SK-N-SH treated with all-trans-retinoic acid at 6 μM for 48 hours (cell line): ENCODE measurements around the gene KIAA0513.

Experiments used
- ATAC-seq: fragments of 200-7000 bp; cut with Tn5 transposase; 3 replicates; pipeline ENCODE4 v1.9.1; 2020; ENCODE audit warnings: mild to moderate bottlenecking, moderate library complexity
- BACH2 ChIP-seq: fragments of 250-450 bp; sonication (Bioruptor Pico); IDR thresholded peaks from 2 replicates; pipeline ENCODE4 v1.9.0; 2021; ENCODE audit warnings: mild to moderate bottlenecking, borderline replicate concordance
- CSDC2 ChIP-seq: fragments of 250-450 bp; sonication (Bioruptor Pico); IDR thresholded peaks from 2 replicates; pipeline ENCODE4 v1.5.0; 2020; ENCODE audit warnings: mild to moderate bottlenecking, moderate library complexity
- OSR1 ChIP-seq: fragments of 250-450 bp; sonication (Bioruptor Pico); IDR thresholded peaks from 2 replicates; pipeline ENCODE4 v1.8.0; 2022; ENCODE audit warnings: moderate library complexity, mild to moderate bottlenecking, inconsistent platforms
- PPARA ChIP-seq: fragments of 250-450 bp; sonication (Bioruptor Pico); IDR thresholded peaks from 2 replicates; pipeline ENCODE4 v1.5.0; 2020; ENCODE audit warnings: mild to moderate bottlenecking, borderline replicate concordance
- RARB ChIP-seq: fragments of 250-450 bp; sonication (Bioruptor Pico); IDR thresholded peaks from 2 replicates; pipeline ENCODE4 v1.8.0; 2021; ENCODE audit warnings: mild to moderate bottlenecking, moderate library complexity
- SNAI2 ChIP-seq: fragments of 250-450 bp; sonication (Bioruptor Pico); IDR thresholded peaks from 2 replicates; pipeline ENCODE4 v1.5.0; 2020; ENCODE audit warnings: mild to moderate bottlenecking, moderate library complexity
- TCF4 ChIP-seq: fragments of 250-450 bp; sonication (Bioruptor Pico); IDR thresholded peaks from 2 replicates; pipeline ENCODE4 v1.8.0; 2021; ENCODE audit warnings: mild to moderate bottlenecking, moderate library complexity, borderline replicate concordance
- TOX ChIP-seq: fragments of 250-450 bp; sonication (Bioruptor Pico); IDR thresholded peaks from 2 replicates; pipeline ENCODE4 v1.8.0; 2021; ENCODE audit warnings: mild to moderate bottlenecking, moderate library complexity, borderline replicate concordance
- ZC3H10 ChIP-seq: fragments of 250-450 bp; sonication (Bioruptor Pico); IDR thresholded peaks from 2 replicates; pipeline ENCODE4 v1.5.1; 2021; ENCODE audit warnings: mild to moderate bottlenecking, moderate library complexity
- ZFP3 ChIP-seq: fragments of 250-450 bp; sonication (Bioruptor Pico); IDR thresholded peaks from 2 replicates; pipeline ENCODE4 v1.5.0; 2020; ENCODE audit warnings: mild to moderate bottlenecking, moderate library complexity
- ZFP30 ChIP-seq: fragments of 450-650 bp; formaldehyde crosslinking; IDR thresholded peaks from 2 replicates; pipeline ENCODE4 v1.5.0; 2022; ENCODE audit warnings: mild to moderate bottlenecking, moderate library complexity
- ZNF565 ChIP-seq: fragments of 450-650 bp; formaldehyde crosslinking; conservative IDR thresholded peaks from 2 replicates; pipeline ENCODE4 v1.5.0; 2020; ENCODE audit warnings: low read depth, mild to moderate bottlenecking, moderate library complexity
- ZNF70 ChIP-seq: fragments of 450-650 bp; formaldehyde crosslinking; IDR thresholded peaks from 2 replicates; pipeline ENCODE4 v1.5.0; 2020; ENCODE audit warnings: mild to moderate bottlenecking, moderate library complexity
- TF ChIP-seq, protein P1 (sequence below): fragments of 250-450 bp; sonication (Bioruptor Pico); IDR thresholded peaks from 2 replicates; pipeline ENCODE4 v1.5.1; 2021; ENCODE audit warnings: mild to moderate bottlenecking, moderate library complexity
- TF ChIP-seq, protein P2 (sequence below): fragments of 250-450 bp; sonication (Bioruptor Pico); IDR thresholded peaks from 2 replicates; pipeline ENCODE4 v1.5.1; 2020; ENCODE audit warnings: low read depth, mild to moderate bottlenecking, moderate library complexity
- TF ChIP-seq, protein P3 (sequence below): fragments of 250-450 bp; sonication (Bioruptor Pico); IDR thresholded peaks from 2 replicates; pipeline ENCODE4 v1.8.0; 2020; ENCODE audit warnings: mild to moderate bottlenecking, moderate library complexity, borderline replicate concordance
- TF ChIP-seq, protein P4 (sequence below): fragments of 250-450 bp; sonication (Bioruptor Pico); IDR thresholded peaks from 2 replicates; pipeline ENCODE4 v1.8.0; 2021; ENCODE audit warnings: low read depth, mild to moderate bottlenecking, moderate library complexity, borderline replicate concordance
- TF ChIP-seq, protein P5 (sequence below): fragments of 250-450 bp; sonication (Bioruptor Pico); IDR thresholded peaks from 2 replicates; pipeline ENCODE4 v1.5.0; 2020; ENCODE audit warnings: mild to moderate bottlenecking, moderate library complexity

Gene KIAA0513

DNA sequence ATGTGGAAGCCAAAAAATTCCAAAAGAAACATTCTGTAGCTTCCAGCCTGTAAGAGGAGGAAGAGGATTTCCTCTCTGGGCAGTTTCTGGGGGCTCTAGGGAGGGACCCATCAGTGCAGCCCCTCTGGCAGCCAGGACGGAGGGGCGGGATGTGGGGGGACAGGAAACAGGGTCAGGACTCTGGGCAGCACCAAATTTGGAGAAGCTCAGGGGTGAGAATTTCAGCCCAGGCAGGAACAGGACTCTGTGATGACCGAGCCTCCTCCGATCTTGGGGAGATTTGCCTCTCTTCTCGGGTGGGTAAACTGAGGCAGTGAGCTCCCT is 103.1 kb downstream of the KIAA0513 start:
- TF ChIP-seq TCF4 (CRISPR knock-in tag), result no peak
- no peak for TF ChIP-seq ZC3H10 (CRISPR knock-in tag)
- TF ChIP-seq, protein P1, sequence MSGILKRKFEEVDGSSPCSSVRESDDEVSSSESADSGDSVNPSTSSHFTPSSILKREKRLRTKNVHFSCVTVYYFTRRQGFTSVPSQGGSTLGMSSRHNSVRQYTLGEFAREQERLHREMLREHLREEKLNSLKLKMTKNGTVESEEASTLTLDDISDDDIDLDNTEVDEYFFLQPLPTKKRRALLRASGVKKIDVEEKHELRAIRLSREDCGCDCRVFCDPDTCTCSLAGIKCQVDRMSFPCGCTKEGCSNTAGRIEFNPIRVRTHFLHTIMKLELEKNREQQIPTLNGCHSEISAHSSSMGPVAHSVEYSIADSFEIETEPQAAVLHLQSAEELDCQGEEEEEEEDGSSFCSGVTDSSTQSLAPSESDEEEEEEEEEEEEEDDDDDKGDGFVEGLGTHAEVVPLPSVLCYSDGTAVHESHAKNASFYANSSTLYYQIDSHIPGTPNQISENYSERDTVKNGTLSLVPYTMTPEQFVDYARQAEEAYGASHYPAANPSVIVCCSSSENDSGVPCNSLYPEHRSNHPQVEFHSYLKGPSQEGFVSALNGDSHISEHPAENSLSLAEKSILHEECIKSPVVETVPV, result no peak
- no peak for TF ChIP-seq OSR1 (CRISPR knock-in tag)
- TF ChIP-seq ZFP3, result no peak
- TF ChIP-seq RARB (CRISPR knock-in tag), result no peak
- TF ChIP-seq PPARA (CRISPR knock-in tag), result no peak
- TF ChIP-seq, protein P2, sequence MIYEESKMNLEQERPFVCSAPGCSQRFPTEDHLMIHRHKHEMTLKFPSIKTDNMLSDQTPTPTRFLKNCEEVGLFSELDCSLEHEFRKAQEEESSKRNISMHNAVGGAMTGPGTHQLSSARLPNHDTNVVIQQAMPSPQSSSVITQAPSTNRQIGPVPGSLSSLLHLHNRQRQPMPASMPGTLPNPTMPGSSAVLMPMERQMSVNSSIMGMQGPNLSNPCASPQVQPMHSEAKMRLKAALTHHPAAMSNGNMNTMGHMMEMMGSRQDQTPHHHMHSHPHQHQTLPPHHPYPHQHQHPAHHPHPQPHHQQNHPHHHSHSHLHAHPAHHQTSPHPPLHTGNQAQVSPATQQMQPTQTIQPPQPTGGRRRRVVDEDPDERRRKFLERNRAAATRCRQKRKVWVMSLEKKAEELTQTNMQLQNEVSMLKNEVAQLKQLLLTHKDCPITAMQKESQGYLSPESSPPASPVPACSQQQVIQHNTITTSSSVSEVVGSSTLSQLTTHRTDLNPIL (CRISPR knock-in tag), result no peak
- no peak for TF ChIP-seq ZNF70 (CRISPR knock-in tag)
- TF ChIP-seq, protein P3, sequence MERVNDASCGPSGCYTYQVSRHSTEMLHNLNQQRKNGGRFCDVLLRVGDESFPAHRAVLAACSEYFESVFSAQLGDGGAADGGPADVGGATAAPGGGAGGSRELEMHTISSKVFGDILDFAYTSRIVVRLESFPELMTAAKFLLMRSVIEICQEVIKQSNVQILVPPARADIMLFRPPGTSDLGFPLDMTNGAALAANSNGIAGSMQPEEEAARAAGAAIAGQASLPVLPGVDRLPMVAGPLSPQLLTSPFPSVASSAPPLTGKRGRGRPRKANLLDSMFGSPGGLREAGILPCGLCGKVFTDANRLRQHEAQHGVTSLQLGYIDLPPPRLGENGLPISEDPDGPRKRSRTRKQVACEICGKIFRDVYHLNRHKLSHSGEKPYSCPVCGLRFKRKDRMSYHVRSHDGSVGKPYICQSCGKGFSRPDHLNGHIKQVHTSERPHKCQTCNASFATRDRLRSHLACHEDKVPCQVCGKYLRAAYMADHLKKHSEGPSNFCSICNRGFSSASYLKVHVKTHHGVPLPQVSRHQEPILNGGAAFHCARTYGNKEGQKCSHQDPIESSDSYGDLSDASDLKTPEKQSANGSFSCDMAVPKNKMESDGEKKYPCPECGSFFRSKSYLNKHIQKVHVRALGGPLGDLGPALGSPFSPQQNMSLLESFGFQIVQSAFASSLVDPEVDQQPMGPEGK (CRISPR knock-in tag), result no peak
- no peak for TF ChIP-seq ZNF565 (CRISPR knock-in tag)
- no peak for TF ChIP-seq ZFP30 (CRISPR knock-in tag)
- TF ChIP-seq TOX (CRISPR knock-in tag), result no peak
- TF ChIP-seq, protein P4, sequence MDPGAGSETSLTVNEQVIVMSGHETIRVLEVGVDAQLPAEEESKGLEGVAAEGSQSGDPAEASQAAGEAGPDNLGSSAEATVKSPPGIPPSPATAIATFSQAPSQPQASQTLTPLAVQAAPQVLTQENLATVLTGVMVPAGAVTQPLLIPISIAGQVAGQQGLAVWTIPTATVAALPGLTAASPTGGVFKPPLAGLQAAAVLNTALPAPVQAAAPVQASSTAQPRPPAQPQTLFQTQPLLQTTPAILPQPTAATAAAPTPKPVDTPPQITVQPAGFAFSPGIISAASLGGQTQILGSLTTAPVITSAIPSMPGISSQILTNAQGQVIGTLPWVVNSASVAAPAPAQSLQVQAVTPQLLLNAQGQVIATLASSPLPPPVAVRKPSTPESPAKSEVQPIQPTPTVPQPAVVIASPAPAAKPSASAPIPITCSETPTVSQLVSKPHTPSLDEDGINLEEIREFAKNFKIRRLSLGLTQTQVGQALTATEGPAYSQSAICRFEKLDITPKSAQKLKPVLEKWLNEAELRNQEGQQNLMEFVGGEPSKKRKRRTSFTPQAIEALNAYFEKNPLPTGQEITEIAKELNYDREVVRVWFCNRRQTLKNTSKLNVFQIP (CRISPR knock-in tag), result no peak
- TF ChIP-seq, protein P5, sequence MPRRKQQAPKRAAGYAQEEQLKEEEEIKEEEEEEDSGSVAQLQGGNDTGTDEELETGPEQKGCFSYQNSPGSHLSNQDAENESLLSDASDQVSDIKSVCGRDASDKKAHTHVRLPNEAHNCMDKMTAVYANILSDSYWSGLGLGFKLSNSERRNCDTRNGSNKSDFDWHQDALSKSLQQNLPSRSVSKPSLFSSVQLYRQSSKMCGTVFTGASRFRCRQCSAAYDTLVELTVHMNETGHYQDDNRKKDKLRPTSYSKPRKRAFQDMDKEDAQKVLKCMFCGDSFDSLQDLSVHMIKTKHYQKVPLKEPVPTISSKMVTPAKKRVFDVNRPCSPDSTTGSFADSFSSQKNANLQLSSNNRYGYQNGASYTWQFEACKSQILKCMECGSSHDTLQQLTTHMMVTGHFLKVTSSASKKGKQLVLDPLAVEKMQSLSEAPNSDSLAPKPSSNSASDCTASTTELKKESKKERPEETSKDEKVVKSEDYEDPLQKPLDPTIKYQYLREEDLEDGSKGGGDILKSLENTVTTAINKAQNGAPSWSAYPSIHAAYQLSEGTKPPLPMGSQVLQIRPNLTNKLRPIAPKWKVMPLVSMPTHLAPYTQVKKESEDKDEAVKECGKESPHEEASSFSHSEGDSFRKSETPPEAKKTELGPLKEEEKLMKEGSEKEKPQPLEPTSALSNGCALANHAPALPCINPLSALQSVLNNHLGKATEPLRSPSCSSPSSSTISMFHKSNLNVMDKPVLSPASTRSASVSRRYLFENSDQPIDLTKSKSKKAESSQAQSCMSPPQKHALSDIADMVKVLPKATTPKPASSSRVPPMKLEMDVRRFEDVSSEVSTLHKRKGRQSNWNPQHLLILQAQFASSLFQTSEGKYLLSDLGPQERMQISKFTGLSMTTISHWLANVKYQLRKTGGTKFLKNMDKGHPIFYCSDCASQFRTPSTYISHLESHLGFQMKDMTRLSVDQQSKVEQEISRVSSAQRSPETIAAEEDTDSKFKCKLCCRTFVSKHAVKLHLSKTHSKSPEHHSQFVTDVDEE, result no peak
- TF ChIP-seq CSDC2 (CRISPR knock-in tag), result no peak
- ATAC-seq, result no peak

DNA sequence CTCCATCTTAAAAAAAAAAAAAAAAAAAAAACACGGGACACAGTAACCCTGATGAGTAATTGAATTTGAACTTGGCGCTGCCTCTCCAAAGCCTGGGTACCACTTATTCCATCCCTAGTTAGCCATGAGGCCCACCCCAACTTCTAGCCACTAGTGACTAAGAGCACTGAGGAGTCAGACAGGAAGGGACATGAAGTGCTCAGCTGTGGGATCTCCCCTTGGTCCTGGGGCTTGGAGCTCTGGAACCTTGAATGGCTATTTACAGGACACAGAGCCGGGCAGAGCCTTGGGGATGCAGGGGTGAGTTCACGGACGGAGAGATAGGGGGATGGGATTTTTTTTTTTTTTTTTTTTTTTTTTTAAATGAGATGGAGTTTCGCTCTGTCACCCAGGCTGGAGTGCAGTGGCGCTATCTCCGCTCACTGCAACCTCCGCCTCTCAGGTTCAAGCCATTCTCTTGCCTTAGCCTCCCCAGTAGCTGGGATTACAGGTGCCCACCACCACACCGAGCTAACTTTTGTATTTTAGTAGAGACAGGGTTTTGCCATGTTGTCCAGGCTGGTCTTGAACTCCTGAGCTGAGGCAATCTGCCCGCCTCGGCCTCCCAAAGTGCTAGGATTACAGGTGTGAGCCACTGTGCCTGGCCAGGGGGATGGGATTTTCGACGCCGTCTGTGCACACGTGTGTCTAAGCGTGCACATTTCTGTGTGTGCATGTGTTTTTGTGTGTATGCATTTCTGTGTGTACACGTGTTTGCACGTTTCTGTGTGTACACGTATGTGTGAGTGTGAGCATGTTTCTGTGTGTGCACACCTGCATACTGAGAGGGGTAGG is 105.1 kb downstream of the KIAA0513 start:
- TF ChIP-seq BACH2 (CRISPR knock-in tag), result no peak
- TF ChIP-seq CSDC2 (CRISPR knock-in tag), result no peak
- TF ChIP-seq SNAI2, result no peak
- TF ChIP-seq TOX (CRISPR knock-in tag), result no peak
- TF ChIP-seq, protein P5, result no peak
- no peak for ATAC-seq
